Measurements from ENCODE around the gene SCML1. TPM values are rescaled to one million over a fixed set of nuclear protein-coding genes. Genes with fewer than 3 reads are reported as not detected.

The SCML1 gene
- total RNA-seq, 1 experiment from 2014 or later = 2.7 TPM

GRCh38 chrX:17725181-17725580 is 12.1 kb upstream of the SCML1 start:
- DNase-seq (ENCODE audit: low read depth, low spot score) = no peak
- no peaks in the 10 kb centered on the region for H3K79me2 ChIP-seq (ENCODE audit: insufficient read depth, low read length)
- POLR2A ChIA-PET = no interaction called here

More at GRCh38 chrX:17725181-17725580, 12.1 kb upstream of the SCML1 start:
- Histone ChIP-seq H3K9ac (ENCODE audit: low read length) (no peak overlapping the region), H2AFZ (ENCODE audit: low read depth, low read length, poor library complexity, severe bottlenecking) (no peak overlapping the region), H3K27ac (ENCODE audit: low read depth, low read length) (no peak overlapping the region), H3K4me3 (replicated peaks in 1 of 2; ENCODE audit: low read depth in 1 of 2, low read length in 2 of 2) (no peak overlapping the region), H3K9me3 (ENCODE audit: control insufficient read depth in 1 of 2, insufficient read depth in 1 of 2, low read depth in 1 of 2, low read length in 2 of 2) (no peaks in the 10 kb centered on the region), H3K4me2 (ENCODE audit: low read length) (no peak overlapping the region), H3K9me2 (ENCODE audit: insufficient read depth) (no peaks in the 10 kb centered on the region), H3K27me3 (ENCODE audit: insufficient read depth, low read length) (no peaks in the 10 kb centered on the region), H4K20me1 (ENCODE audit: insufficient read depth) (no peaks in the 10 kb centered on the region), H3K4me1 (ENCODE audit: control insufficient read depth in 1 of 2, insufficient read depth in 2 of 2, low read length in 2 of 2) (no peaks in the 10 kb centered on the region), H3K36me3 (ENCODE audit: control insufficient read depth in 1 of 2, insufficient read depth in 2 of 2, low read length in 2 of 2) (no peaks in the 10 kb centered on the region)
- ChIA-PET CTCF (no interaction called here), RAD21 (ENCODE audit: low non-redundant PET in 1 of 2, low total read pairs in 2 of 2, uncharacterized antibody in 2 of 2, unreplicated experiment in 2 of 2) (no interaction called here)
- no TSS peak for BruUV-seq (replicated peaks)
- TF ChIP-seq POLR2A (IDR thresholded peaks at IDR 0.05; ENCODE audit: borderline replicate concordance, extremely low read depth, insufficient read depth, insufficient read length) (no peak), SIN3A (IDR thresholded peaks at IDR 0.05; ENCODE audit: low read depth) (no peak), YY1 (IDR thresholded peaks at IDR 0.05; ENCODE audit: extremely low read depth, insufficient replicate concordance, low read depth, low read length) (no peak), CEBPB (IDR thresholded peaks at IDR 0.05; ENCODE audit: low read depth) (no peak), POLR2AphosphoS5 (IDR thresholded peaks at IDR 0.05; ENCODE audit: low read depth, low read length) (no peak), SP1 (IDR thresholded peaks at IDR 0.05; ENCODE audit: low read depth) (no peak), ZFX (IDR thresholded peaks at IDR 0.05) (no peak), ATF3 (IDR thresholded peaks at IDR 0.05) (no peak), JUND (IDR thresholded peaks at IDR 0.05) (no peak), CTCF (IDR thresholded peaks at IDR 0.05 in 2 of 3, conservative IDR thresholded peaks at IDR 0.05 in 1 of 3; ENCODE audit: borderline replicate concordance in 1 of 3, insufficient read depth in 1 of 3, low read depth in 2 of 3, low read length in 2 of 3) (no peak), RAD21 (IDR thresholded peaks at IDR 0.05; ENCODE audit: low read depth) (no peak), CBX3 (IDR thresholded peaks at IDR 0.05; ENCODE audit: low read depth) (no peak), ZNF274 (IDR thresholded peaks at IDR 0.05; ENCODE audit: low read depth, low read length) (no peak), REST (IDR thresholded peaks at IDR 0.05; ENCODE audit: low read depth) (no peak), FOSL1 (IDR thresholded peaks at IDR 0.05; ENCODE audit: low read depth) (no peak)
- intact Hi-C loops (cut with micrococcal nuclease) = no loop called here
- ATAC-seq = no peak

All from HCT116 (cell line).